Astrocyte of the spinal cord (primary cell): Measurements from ENCODE around the gene PRAMEF12.
"Not testable (repeated sequence)": the region's sequence is repeated elsewhere in the genome, so short reads cannot be mapped to it uniquely, and the experiment has no call there.

Experiments used
- DNase-seq: peaks from one replicate; pipeline ENCODE4 v3.0.0; 2011; ENCODE audit warnings: low read depth, low spot score
- H3K4me3 ChIP-seq: 2 replicates; pipeline ENCODE4 v1.5.1; 2011; ENCODE audit warnings: low read depth, mild to moderate bottlenecking, low read length, moderate library complexity
- in situ Hi-C: cut with HindIII; loops from 2 replicates; pipeline ENCODE4 v1.10.0; 2017; ENCODE audit warnings: low sequenced_read_pairs
- TF ChIP-seq, protein P1 (sequence below): IDR thresholded peaks from 2 replicates; pipeline ENCODE4 v1.5.1; 2012; ENCODE audit warnings: low read depth, mild to moderate bottlenecking, low read length, inconsistent platforms

The PRAMEF12 gene

DNA sequence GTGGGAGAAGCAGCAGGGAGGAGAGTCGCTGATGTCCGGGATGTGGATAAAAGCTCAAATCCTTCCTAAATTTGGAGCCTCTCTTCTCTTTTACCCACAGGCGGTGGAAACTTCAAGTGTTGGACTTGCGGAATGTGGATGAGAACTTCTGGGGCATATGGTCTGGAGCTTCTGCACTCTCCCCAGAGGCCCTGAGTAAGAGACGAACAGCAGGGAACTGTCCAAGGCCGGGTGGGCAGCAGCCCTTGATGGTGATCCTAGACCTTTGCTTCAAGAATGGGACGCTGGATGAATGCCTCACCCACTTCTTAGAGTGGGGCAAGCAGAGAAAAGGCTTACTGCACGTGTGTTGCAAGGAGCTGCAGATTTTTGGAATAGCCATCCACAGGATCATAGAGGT lies 1.9 kb downstream of the PRAMEF12 start:
- H3K4me3 ChIP-seq, result no peak overlapping the region
- TF ChIP-seq, protein P1, sequence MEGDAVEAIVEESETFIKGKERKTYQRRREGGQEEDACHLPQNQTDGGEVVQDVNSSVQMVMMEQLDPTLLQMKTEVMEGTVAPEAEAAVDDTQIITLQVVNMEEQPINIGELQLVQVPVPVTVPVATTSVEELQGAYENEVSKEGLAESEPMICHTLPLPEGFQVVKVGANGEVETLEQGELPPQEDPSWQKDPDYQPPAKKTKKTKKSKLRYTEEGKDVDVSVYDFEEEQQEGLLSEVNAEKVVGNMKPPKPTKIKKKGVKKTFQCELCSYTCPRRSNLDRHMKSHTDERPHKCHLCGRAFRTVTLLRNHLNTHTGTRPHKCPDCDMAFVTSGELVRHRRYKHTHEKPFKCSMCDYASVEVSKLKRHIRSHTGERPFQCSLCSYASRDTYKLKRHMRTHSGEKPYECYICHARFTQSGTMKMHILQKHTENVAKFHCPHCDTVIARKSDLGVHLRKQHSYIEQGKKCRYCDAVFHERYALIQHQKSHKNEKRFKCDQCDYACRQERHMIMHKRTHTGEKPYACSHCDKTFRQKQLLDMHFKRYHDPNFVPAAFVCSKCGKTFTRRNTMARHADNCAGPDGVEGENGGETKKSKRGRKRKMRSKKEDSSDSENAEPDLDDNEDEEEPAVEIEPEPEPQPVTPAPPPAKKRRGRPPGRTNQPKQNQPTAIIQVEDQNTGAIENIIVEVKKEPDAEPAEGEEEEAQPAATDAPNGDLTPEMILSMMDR, result no peak
- DNase-seq, result no peak
- in situ Hi-C loops, result no loop called here

DNA sequence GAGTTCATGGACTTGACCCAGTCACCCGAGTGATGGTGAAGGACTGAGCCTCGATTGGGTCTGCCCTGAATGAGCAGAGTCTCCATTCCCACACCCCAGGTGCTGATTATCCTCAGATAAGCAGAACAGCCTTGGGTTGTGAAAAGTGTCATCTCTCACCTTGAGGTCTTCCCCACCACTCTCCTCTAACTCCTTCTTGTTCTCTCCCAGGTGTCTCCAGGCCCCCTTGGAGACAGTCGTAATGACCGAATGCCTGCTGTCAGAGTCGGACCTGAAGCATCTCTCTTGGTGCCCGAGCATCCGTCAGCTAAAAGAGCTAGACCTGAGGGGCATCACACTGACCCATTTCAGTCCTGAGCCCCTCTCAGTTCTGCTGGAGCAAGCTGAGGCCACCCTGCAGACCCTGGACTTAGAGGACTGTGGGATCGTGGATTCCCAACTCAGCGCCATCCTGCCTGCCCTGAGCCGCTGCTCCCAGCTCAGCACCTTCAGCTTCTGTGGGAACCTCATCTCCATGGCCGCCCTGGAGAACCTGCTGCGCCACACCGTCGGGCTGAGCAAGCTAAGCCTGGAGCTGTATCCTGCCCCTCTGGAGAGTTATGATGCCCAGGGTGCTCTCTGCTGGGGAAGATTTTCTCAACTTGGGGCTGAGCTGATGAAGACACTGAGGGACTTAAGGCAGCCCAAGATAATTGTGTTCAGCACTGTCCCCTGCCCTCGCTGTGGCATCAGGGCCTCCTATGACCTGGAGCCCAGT lies 3.4 kb downstream of the PRAMEF12 start:
- no peak overlapping the region for H3K4me3 ChIP-seq
- TF ChIP-seq, protein P1, result no peak
- DNase-seq, result no peak
- in situ Hi-C loops, result no loop called here

DNA sequence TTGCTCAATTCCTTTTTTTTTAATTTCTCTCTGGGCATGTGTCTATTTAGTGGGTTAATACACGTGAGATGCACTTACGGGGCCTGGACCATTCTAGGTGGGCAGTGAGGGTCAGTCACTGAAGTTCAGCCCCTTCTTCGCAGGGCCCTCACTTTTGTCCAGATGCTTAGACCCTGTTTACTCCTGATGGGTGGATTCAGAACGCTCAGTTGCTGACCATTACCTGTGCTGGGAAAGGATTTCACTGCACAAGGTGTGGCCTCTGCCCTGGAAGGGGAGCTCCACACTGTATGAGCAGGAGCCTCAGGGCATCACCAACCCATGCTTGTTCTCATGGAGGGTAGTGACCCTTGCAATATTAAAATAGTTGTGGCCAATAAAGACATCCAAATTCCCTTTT lies 4.5 kb downstream of the PRAMEF12 start:
- TF ChIP-seq, protein P1, result no peak
- no peak overlapping the region for H3K4me3 ChIP-seq
- DNase-seq, result no peak
- in situ Hi-C loops, result no loop called here

DNA sequence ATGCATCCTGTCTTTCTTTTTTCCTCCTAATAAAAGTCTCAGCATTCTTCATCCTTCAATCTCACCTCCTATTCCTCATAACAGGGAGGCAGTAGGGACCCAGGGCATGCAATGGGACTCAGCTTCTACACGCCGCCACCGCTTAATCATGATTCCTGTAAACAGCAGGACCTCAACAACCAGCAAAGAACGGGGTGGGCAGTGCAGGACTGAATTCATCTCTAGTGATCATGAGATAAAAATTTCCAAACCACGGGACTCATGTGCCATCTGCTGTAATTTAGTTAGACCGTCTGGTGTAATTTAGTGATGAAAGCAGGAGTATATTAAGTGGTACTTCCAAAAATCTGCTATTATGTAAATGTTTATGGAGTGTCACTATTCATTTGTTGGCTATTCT lies 5.4 kb downstream of the PRAMEF12 start:
- TF ChIP-seq, protein P1, result no peak
- no peak overlapping the region for H3K4me3 ChIP-seq
- in situ Hi-C loops, result no loop called here
- DNase-seq, result no peak

DNA sequence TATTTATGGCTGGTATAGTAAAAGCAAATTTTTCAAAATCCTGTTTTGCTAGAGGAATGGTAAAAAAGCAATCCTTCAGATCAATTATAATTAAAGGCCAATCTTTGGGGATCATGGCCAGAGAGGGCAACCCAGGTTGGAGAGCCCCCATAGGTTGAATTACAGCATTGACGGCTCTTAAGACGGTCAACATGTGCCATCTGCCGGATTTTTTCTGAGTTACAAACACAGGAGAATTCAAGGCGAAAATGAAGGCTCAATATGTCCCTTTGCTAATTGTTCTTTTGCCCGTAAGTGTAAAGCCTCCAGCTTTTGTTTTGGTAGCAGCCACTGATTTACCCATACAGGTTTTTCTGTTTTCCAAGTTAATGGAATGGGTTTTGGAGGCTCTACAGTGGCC lies 8.0 kb downstream of the PRAMEF12 start:
- H3K4me3 ChIP-seq, DNase-seq, in situ Hi-C loops: not testable (repeated sequence)

DNA sequence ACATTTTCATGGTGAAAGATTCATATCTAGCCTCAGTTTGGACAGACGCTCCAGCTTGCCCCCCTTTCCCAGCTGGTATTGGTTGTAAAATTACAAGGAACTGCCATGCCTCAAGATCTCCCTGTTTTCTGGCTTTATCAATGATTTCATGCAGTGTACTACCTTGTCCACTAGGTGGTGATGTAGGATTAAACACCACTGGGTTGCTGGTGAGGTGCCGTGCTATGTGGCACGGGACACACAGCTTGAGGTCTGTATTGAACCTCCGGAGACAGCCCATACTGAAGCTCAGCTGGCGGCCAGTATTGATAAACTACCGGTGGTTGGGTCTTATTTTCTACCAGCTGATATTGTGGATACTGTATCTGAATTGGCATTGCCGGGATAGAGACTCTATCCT lies 10.2 kb downstream of the PRAMEF12 start:
- in situ Hi-C loops, DNase-seq, H3K4me3 ChIP-seq: not testable (repeated sequence)

DNA sequence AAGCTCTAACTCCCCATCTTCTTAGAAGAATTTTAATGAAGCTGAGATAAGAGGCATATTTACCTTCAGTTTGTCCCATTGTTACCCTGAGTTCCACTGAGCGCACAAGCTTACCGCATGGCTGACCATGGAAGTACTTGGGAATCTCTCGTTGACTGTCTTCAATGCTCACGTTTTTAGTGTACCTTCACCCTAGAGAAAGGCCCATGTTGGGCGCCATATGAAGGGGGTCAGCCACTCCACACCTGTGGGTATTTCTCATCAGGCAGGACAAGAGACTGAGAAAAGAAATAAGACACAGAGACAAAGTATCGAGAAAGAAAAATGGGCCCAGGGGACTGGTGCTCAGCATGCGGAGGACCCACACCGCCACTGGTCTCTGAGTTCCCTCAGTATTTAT lies 11.2 kb downstream of the PRAMEF12 start:
- in situ Hi-C loops, H3K4me3 ChIP-seq, DNase-seq: not testable (repeated sequence)

DNA sequence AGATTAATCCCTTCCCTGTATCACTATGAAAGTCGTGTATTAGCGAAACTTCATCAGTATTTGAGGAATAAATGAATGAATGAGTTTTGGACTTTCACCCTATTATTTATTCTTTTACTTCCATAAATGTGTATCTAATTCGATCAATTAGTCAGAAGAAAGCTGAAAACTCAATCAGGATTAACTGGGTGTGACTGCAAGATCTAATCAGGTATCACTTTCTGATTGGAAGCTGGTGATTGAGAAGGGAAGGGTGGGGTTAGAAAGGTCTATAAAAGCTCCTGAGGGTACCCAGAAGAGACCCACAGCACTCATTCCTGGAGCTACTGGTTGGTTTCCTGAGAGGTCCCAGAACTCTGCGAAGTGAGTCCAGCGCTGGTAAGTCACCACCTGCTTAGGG lies 17.6 kb downstream of the PRAMEF12 start, which contains the start of gene PRAMEF1:
TSS of gene PRAMEF1 (plus strand) at position 301 of the 400 bp plus-strand sequence. CDS start 1,831 bp downstream, outside the sequence.
- in situ Hi-C loops, DNase-seq: not testable (repeated sequence)

DNA sequence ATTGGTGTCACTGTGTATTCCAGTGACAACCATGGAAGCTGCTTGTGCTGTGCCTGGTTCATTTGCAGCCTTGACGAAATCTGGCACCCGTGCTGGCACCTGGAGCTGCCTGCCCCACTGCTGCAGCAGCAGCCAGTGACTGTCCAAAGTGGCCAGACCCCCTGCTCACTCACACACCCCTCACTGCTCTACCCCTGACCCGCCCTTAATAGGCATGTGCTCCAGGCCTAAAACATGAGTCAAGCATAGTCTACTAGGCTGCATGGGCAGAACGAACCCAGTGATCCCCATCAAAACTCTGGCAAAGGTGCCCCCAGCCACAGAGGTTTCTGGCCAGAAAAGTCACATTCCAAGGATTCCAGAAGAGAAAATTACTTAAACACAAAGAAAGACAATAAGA lies 25.4 kb downstream of the PRAMEF12 start:
- TF ChIP-seq, protein P1, result no peak
- no peak for DNase-seq
- H3K4me3 ChIP-seq, result no peak overlapping the region
- in situ Hi-C loops, result no loop called here

More for the DNA sequence above, 17.6 kb downstream of the PRAMEF12 start, which contains the start of gene PRAMEF1:
- not testable (repeated sequence) for H3K4me3 ChIP-seq
